PC-9 (cell line): ENCODE results near the gene PTPRG. TPM values are rescaled to one million over a fixed set of nuclear protein-coding genes. Genes with fewer than 3 reads are reported as not detected.

ENCODE experiments used
- BruUV-seq: library from RNA; stranded (reverse); fragments of 400-500 nt; replicated peaks from 2 replicates; lab custom pipeline; 2021; lab: Mats Ljungman, UMichigan
- CTCF ChIA-PET: fragments of 300-600 bp; sonication (Branson Sonifier 250); formaldehyde crosslinking; loops from one replicate; lab custom pipeline; 2022; ENCODE audit warnings: antibody characterized with exemption; lab: Charles Lee
- POLR2A ChIA-PET: fragments of 300-600 bp; sonication (Branson Sonifier 250); formaldehyde crosslinking; loops from one replicate; lab custom pipeline; 2022; ENCODE audit warnings: antibody characterized with exemption; ENCODE audit not compliant: unreplicated experiment; lab: Charles Lee
- DNase-seq, 2 experiments: peaks; one replicate each; pipeline versions ENCODE4 v3.0.0 to v3.0.0-alpha.2; 2015 to 2022; ENCODE audit warnings: mixed read lengths in 1 of 2
- H2AFZ ChIP-seq: fragments of 200-600 bp; sonication (generic); 2 replicates; pipeline ENCODE4 v1.8.1; 2017; ENCODE audit warnings: antibody characterized with exemption
- H3F3A ChIP-seq: fragments of 200-600 bp; sonication (generic); 2 replicates; pipeline ENCODE4 v1.8.1; 2017; ENCODE audit warnings: antibody characterized with exemption, mild to moderate bottlenecking, low read depth; ENCODE audit not compliant: insufficient read depth
- H3K27ac ChIP-seq: fragments of 200-600 bp; sonication (generic); 2 replicates; pipeline ENCODE4 v1.6.1; 2016; ENCODE audit warnings: mixed run types
- H3K27me3 ChIP-seq: fragments of 200-600 bp; sonication (generic); 2 replicates; pipeline ENCODE4 v1.6.1; 2016; ENCODE audit warnings: low read depth, mixed run types; ENCODE audit not compliant: insufficient read depth
- H3K36me3 ChIP-seq: fragments of 200-600 bp; sonication (generic); 2 replicates; pipeline ENCODE4 v1.6.1; 2016; ENCODE audit warnings: low read depth, mixed run types
- H3K4me1 ChIP-seq: fragments of 200-600 bp; sonication (generic); replicated peaks from 2 replicates; pipeline ENCODE4 v1.6.1; 2016; ENCODE audit warnings: mixed run types; ENCODE audit not compliant: insufficient read depth
- H3K4me2 ChIP-seq: fragments of 200-600 bp; sonication (generic); 2 replicates; pipeline ENCODE4 v1.6.1; 2017; ENCODE audit warnings: mixed run types
- H3K4me3 ChIP-seq: fragments of 200-600 bp; sonication (generic); 2 replicates; pipeline ENCODE4 v1.6.1; 2016; ENCODE audit warnings: mixed run types
- H3K79me2 ChIP-seq: fragments of 200-600 bp; sonication (generic); 2 replicates; pipeline ENCODE4 v1.6.1; 2017; ENCODE audit warnings: low read depth, mixed run types
- H3K9me2 ChIP-seq: fragments of 200-600 bp; sonication (generic); 2 replicates; pipeline ENCODE4 v1.8.1; 2017; ENCODE audit warnings: mild to moderate bottlenecking; ENCODE audit not compliant: insufficient read depth
- H3K9me3 ChIP-seq: fragments of 200-600 bp; sonication (generic); 2 replicates; pipeline ENCODE4 v1.8.1; 2016; ENCODE audit warnings: low read depth; ENCODE audit not compliant: insufficient read depth
- H4K20me1 ChIP-seq: fragments of 200-600 bp; sonication (generic); 2 replicates; pipeline ENCODE4 v1.8.1; 2017; ENCODE audit not compliant: insufficient read depth
- CTCF ChIP-seq: fragments of 200-600 bp; sonication (generic); conservative IDR thresholded peaks from 2 replicates; pipeline ENCODE4 v1.6.1; 2017; ENCODE audit warnings: mixed run types, antibody characterized with exemption, mild to moderate bottlenecking, moderate library complexity
- EZH2 ChIP-seq: fragments of 200-600 bp; sonication (generic); IDR thresholded peaks from 2 replicates; pipeline ENCODE4 v1.8.0; 2017; ENCODE audit warnings: antibody characterized with exemption, low read depth
- intact Hi-C: fragments of 100-400 bp; cut with micrococcal nuclease; formaldehyde crosslinking; loops from one replicate; pipeline ENCODE4 v1.10.0; 2022; ENCODE audit not compliant: unreplicated experiment
- total RNA-seq: library from RNA; stranded (reverse); gene quantifications from 2 replicates; pipeline ENCODE4 v1.2.3, GENCODE V29; 2021

The PTPRG gene
- total RNA-seq, 1 experiment from 2014 or later, result 32.9 TPM

- TF ChIP-seq CTCF, result no peak
- no peak for TF ChIP-seq EZH2
Observed at GRCh38 chr3:62318365-62318751, 757.0 kb downstream of the PTPRG start.

GRCh38 chr3:62318752-62319569 lies 757.6 kb downstream of the PTPRG start:
- H3K4me1 ChIP-seq, result 0 out of 2 replicates have a peak, but pooled peaks cover 5% of the 10 kb centered on the region
- TSS peak; percentile 57 for BruUV-seq
- DNase-seq, result peak; percentile 61 to 72
- H3K79me2 ChIP-seq, result no peaks in the 10 kb centered on the region
- no peaks in the 10 kb centered on the region for H3K36me3 ChIP-seq
- no peaks in the 10 kb centered on the region for H3K27me3 ChIP-seq
- no peaks in the 10 kb centered on the region for H3K9me3 ChIP-seq
- peak overlapping the region; percentile 90 for H3K4me3 ChIP-seq
- ChIA-PET CTCF (interaction anchor here (0.8 kb wide), 1 partner anchor 1741 kb away, joined by 12 read pairs; no protein-coding TSS in a partner anchor), POLR2A (interaction anchor here (0.9 kb wide), 1 partner anchor 284 kb away, joined by 5 read pairs; no protein-coding TSS in a partner anchor)
- H3F3A ChIP-seq, result no peaks in the 10 kb centered on the region
- H3K27ac ChIP-seq, result no peak overlapping the region
- peak overlapping the region; percentile 96 for H2AFZ ChIP-seq
- TF ChIP-seq EZH2, result no peak
- no peak for TF ChIP-seq CTCF
- no peaks in the 10 kb centered on the region for H3K9me2 ChIP-seq
- peak overlapping the region; percentile 88 for H3K4me2 ChIP-seq
- intact Hi-C loops, result loop anchor here (2.0 to 10.0 kb wide), 2 partner anchors 1068 to 1596 kb away; partner anchors contain the start of genes FHIT and SCAANT1
- no peaks in the 10 kb centered on the region for H4K20me1 ChIP-seq

More at GRCh38 chr3:62318365-62318751, 757.0 kb downstream of the PTPRG start:
- Histone ChIP-seq H3K4me1 (0 out of 2 replicates have a peak, but pooled peaks cover 5% of the 10 kb centered on the region), H3K4me2 (peak overlapping the region; percentile 88), H3K9me3 (no peaks in the 10 kb centered on the region), H3F3A (no peaks in the 10 kb centered on the region), H3K9me2 (no peaks in the 10 kb centered on the region), H3K36me3 (no peaks in the 10 kb centered on the region), H3K27ac (no peak overlapping the region), H3K27me3 (no peaks in the 10 kb centered on the region), H3K4me3 (peak overlapping the region; percentile 90), H2AFZ (peak overlapping the region; percentile 96), H4K20me1 (no peaks in the 10 kb centered on the region), H3K79me2 (no peaks in the 10 kb centered on the region)
- DNase-seq, result no peak
- POLR2A ChIA-PET, result interaction anchor here (0.9 kb wide), 1 partner anchor 285 kb away, joined by 5 read pairs; no protein-coding TSS in a partner anchor
- intact Hi-C loops, result loop anchor here (2.0 to 10.0 kb wide), 2 partner anchors 1068 to 1596 kb away; partner anchors contain the start of genes FHIT and SCAANT1
- CTCF ChIA-PET, result interaction anchor here (0.8 kb wide), 1 partner anchor 1741 kb away, joined by 12 read pairs; no protein-coding TSS in a partner anchor
- BruUV-seq, result no TSS peak

GRCh38 chr3:62319570-62320243 lies 758.3 kb downstream of the PTPRG start:
- TF ChIP-seq CTCF (no peak), EZH2 (no peak)
- CTCF ChIA-PET, result no interaction called here
- H3K4me1 ChIP-seq, result 0 out of 2 replicates have a peak, but pooled peaks cover 5% of the 10 kb centered on the region
- H3K9me3 ChIP-seq, result no peaks in the 10 kb centered on the region
- peak overlapping the region; percentile 96 for H2AFZ ChIP-seq
- H4K20me1 ChIP-seq, result no peaks in the 10 kb centered on the region
- H3F3A ChIP-seq, result no peaks in the 10 kb centered on the region
- no peaks in the 10 kb centered on the region for H3K9me2 ChIP-seq
- H3K27me3 ChIP-seq, result no peaks in the 10 kb centered on the region
- BruUV-seq, result no TSS peak
- no peaks in the 10 kb centered on the region for H3K36me3 ChIP-seq
- H3K79me2 ChIP-seq, result no peaks in the 10 kb centered on the region
- peak overlapping the region; percentile 90; the same call in 1 of the 2 replicates for H3K4me3 ChIP-seq
- no peak overlapping the region for H3K27ac ChIP-seq
- H3K4me2 ChIP-seq, result peak overlapping the region; percentile 88
- intact Hi-C loops, result loop anchor here (2.0 to 10.0 kb wide), 2 partner anchors 1069 to 1595 kb away; partner anchors contain the start of genes FHIT and SCAANT1
- POLR2A ChIA-PET, result no interaction called here
- no peak for DNase-seq
